HG03469 (cell line): Measurements from ENCODE around the gene CASQ2.

Experiments
- ATAC-seq: cut with Tn5 transposase; IDR thresholded peaks from one replicate; pipeline ENCODE4 v1.9.1; 2021; ENCODE audit warnings: mild to moderate bottlenecking, moderate library complexity, moderate number of reproducible peaks; ENCODE audit not compliant: unreplicated experiment

CASQ2 gene

DNA sequence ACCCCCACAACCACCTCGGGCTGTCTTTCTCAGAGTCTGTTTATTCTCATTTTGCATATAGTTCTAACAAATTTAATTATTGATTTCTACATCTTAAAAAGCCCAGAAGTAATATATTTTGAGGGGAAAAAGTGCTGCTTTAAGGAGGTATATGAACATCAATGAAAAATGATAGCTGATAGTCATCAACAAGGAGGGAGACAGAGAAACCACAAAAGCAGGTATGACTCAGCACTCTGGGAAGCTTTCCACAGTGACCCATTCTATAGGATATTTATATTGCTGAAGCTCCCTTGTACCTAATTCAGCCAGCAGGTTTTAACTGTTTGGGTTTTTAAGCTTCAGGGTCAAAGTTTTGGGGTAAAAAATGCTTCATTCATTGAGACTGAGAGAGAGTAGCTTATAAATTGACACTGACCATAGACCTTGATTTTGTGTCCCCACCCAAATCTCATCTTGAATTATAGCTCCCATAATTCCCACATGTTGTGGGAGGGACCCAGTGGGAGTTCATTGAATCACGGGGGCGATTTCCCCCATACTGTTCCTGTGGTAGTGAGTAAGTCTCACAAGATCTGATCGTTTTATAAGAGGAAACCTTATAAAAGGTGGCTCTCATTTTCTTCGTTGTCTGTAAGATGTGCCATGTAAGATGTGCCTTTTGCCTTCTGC is 99.4 kb downstream of the CASQ2 start:
- ATAC-seq: no peak

- no peak for ATAC-seq
These were observed 99.9 kb downstream of the CASQ2 start for GRCh38 chr1:115668579-115668978.

- ATAC-seq: no peak
These were observed 101.8 kb downstream of the CASQ2 start for GRCh38 chr1:115666702-115667101.

DNA sequence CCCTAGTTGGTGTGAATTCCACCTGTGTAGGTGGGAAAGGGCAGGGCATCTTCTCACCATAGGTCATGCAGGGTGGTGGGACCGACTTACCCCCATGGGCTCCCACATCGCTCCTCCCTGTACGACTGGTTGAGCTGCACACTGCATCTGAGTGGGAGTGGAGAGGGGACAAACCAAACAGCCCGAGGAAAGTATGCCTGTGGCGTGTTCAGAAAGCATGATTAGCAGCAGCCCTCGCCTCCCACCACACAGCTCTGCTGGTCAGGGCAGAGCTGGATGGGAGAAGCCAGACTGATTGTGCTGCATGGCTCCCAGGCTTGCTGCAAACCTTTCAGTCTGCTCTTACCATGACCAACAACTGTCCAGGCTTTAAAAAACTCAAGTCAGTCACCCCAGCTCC is 102.3 kb downstream of the CASQ2 start:
- no peak for ATAC-seq

- ATAC-seq: no peak
These were observed 103.0 kb downstream of the CASQ2 start for GRCh38 chr1:115665319-115666096.

DNA sequence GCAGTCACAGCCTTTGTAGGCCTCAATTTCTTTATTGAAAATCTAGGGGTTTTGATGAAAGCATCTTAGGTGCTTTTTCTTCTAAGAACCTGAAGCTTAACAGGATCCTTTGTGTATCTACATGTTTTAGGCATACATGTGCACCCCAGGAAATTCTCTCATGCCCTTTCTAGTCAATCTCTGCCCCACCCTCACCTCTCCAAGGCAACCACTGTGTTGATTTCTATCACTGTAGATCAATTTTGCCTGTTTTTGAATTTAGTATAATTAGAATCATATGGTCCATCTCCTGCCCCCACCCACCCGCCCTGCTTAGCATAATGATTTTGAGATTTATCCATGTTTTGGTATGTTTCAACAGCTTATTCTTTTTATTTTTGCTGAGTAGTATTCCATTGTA is 107.4 kb downstream of the CASQ2 start:
- no peak for ATAC-seq

GRCh38 chr1:115660151-115660550 is 108.4 kb downstream of the CASQ2 start:
- ATAC-seq: no peak

- no peak for ATAC-seq
These were observed 109.9 kb downstream of the CASQ2 start for GRCh38 chr1:115658646-115659045.

DNA sequence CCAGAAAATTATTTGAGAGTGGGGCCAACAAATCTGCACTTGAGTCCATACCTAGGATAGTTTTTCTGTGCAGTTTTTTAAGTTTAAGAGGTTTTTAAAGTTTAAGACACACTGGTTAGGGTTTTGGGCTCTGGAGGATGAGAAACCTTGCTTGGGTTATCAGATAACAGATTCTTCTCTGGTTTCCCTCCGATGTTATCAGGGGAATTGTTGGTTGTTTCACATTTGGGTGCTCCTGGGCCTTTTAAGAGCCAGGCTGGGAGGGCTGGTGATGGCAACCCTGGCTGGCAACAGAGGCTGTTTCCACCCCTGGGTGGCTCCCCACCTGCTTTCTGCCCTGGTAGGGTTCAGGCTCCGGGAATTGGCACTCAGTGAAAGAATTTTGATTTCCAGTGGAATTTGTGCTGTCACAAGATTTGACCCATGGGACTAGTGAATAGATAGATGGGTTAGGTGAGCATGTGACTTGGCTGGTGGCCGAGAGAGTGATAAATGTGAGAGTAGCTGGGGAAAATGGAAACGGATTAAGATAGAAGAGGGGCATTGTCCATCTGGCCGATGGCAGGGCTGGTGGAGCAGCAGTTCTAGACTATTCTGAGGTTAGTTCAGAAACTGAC is 111.9 kb downstream of the CASQ2 start:
- ATAC-seq: no peak

DNA sequence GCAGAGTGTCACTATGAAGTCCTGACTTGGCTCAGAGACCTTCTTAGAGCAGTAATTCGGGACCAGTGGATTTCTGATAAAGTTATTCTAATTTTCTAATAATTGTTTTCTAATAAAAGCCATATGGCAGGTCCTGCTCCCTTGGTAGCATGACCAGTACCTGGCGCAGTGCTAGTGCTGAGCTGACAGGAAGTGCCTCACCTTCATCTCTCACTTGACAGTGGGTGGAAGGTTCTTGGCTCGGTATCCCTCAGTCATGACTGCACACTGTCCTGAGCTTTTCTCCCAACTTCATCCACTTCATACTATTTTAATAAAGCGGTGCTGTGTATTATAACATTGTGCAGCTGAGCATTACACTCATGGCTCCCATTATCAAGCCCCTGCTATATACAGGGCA is 112.6 kb downstream of the CASQ2 start:
- ATAC-seq: no peak

GRCh38 chr1:115655306-115655663 is 113.2 kb downstream of the CASQ2 start:
- ATAC-seq: no peak

DNA sequence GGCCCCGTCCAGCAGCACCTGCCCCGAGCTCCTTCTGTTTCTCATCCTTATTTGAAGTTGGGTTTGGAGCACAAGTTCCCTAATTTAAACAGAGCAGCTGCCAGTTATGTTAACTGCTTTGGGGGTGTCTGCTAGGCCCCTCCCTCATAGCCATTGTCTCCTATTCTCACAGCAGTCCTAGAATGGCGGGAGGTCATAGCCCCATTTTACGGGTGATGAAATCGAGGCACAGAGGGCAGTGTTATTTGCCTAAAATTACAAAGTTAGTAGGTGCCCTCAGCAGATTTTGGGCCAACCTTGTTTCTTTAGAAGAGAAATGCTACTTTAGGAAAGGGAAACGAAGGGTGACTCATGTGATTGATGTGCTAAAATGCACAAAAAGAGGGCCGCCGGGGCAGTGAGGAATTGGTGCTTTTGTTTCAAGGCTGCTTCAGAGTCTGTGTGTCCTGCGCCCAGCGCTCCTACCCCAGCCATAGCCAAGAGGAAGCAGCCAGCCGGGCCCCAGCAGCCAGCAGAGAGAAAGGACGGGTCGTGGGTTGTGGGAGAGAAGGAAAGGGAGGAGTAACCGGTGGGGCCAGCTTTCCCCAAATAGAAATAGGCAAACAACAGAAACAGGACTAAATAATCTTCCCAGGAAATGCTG is 113.7 kb downstream of the CASQ2 start:
- ATAC-seq: no peak

DNA sequence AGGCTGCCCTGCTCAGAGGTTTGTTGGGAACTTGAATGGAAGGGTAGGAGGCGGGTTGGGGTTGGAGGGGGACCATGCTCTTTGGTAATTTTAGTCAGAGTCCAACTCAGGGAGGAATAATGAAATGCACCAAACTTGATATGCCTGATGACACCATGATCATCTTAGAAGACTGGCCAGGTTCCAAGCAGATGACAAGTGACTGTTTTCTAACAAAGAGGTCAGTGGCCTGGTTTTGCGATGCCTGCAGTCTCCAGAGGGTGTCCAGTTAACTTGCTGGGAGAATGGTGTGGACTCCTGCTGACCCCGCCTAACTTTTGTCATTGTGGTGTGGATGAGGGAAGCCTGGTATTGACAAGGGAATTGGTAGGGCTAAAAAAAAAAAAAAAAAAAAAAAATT is 114.4 kb downstream of the CASQ2 start:
- no peak for ATAC-seq

DNA sequence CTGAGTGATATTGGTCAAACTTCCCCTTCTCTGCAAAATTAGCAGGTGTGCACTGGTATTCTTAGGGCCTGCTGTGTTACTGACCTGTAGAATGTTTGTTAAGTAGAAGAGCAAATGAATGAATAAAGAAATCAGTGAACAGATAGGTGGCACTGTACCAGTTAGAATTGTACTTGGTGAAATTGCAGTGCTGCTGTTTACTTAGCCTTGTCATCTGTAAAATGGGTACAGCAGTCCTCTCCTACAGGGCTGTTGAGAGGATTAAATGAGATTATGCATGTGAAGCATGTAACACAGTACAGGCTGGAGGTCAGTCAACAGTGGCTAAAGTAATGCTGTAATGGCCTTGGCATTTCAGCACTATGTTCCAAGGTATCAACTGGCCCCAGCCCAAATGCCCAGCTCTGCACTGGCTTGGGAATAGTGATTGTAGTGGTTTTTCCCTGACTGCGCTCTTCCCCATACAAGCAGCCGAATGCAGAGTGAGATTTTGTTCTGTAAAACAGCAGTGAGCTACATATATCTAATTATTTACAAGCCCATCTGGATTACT is 116.2 kb downstream of the CASQ2 start:
- ATAC-seq: no peak

DNA sequence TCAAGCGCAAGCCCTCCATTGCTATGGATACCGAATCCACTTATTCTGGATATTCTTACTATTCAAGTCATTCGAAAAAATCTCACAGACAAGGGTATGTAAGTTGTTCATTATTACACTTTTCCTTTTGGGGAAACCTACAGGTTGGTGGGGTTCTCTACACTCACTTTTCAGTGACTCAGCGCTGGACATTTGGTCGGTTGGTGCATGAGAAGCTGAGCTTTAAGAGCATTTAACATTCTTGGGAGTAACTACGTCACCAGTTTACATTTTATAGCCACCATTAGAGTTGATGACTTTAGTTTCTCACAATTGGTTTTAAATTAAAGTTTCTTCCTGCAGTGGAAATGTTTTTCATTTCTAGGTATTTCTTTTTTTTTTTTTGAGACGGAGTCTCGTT is 117.1 kb downstream of the CASQ2 start:
- ATAC-seq: no peak

GRCh38 chr1:115650961-115651360 is 117.6 kb downstream of the CASQ2 start:
- no peak for ATAC-seq
